NCI-H2227 treated with DMSO at 0.1 percent for 48 hours (cell line): Measurements from ENCODE around the gene EGFR.

Experiments used
- DNase-seq: peaks from one replicate; lab custom pipeline; 2025; lab: John Stamatoyannopoulos, UW

EGFR gene

GRCh38 chr7:55249332-55249731, 230.5 kb downstream of the EGFR start:
- no peak for DNase-seq

GRCh38 chr7:55250313-55250712, 231.5 kb downstream of the EGFR start:
- DNase-seq = no peak

GRCh38 chr7:55251313-55251712, 232.5 kb downstream of the EGFR start:
- no peak for DNase-seq

GRCh38 chr7:55251911-55252310, 233.1 kb downstream of the EGFR start:
- DNase-seq = no peak

- no peak for DNase-seq
These were observed 233.6 kb downstream of the EGFR start for GRCh38 chr7:55252386-55252785.

- no peak for DNase-seq
These were observed 234.4 kb downstream of the EGFR start for GRCh38 chr7:55253188-55253587.

GRCh38 chr7:55254242-55254595, 235.4 kb downstream of the EGFR start:
- DNase-seq = no peak

- peak; percentile 44 for DNase-seq
These were observed 236.0 kb downstream of the EGFR start for GRCh38 chr7:55254596-55255495.

- DNase-seq = peak; percentile 43
These were observed 237.0 kb downstream of the EGFR start for GRCh38 chr7:55255496-55256445.

- DNase-seq = no peak
These were observed 239.8 kb downstream of the EGFR start for GRCh38 chr7:55258631-55259030.

GRCh38 chr7:55260171-55260570, 241.4 kb downstream of the EGFR start:
- no peak for DNase-seq

GRCh38 chr7:55260676-55261385, 242.0 kb downstream of the EGFR start:
- DNase-seq = no peak
